Liver (tissue), 9 donors: ENCODE results near the gene PCGF6. TPM values are rescaled to one million over a fixed set of nuclear protein-coding genes. Genes with fewer than 3 reads are reported as not detected.

Experiments used
- DNase-seq: peaks from one replicate; pipeline ENCODE4 v3.0.0-alpha.2; 2017; ENCODE audit warnings: low spot score
- H3K27ac ChIP-seq, 2 donors: one replicate each; pipeline ENCODE4 v1.7.0; 2013; ENCODE audit warnings: inconsistent platforms in 2 of 2, low read length in 2 of 2, control low read depth in 1 of 2, low read depth in 1 of 2, mild to moderate bottlenecking in 1 of 2
- H3K27me3 ChIP-seq, 4 donors: one replicate each; pipeline versions ENCODE4 v1.6.1 to v1.7.0; 2013; ENCODE audit warnings: low read length in 3 of 4, inconsistent platforms in 1 of 4, mild to moderate bottlenecking in 1 of 4, moderate library complexity in 1 of 4; ENCODE audit not compliant: control insufficient read depth in 4 of 4, insufficient read depth in 4 of 4
- H3K36me3 ChIP-seq, 4 donors: one replicate each; pipeline versions ENCODE4 v1.6.1 to v1.7.0; 2013; ENCODE audit warnings: low read length in 3 of 4, mild to moderate bottlenecking in 3 of 4, low read depth in 1 of 4, moderate library complexity in 1 of 4; ENCODE audit not compliant: control insufficient read depth in 4 of 4, insufficient read depth in 3 of 4
- H3K4me1 ChIP-seq, 4 donors: one replicate each; pipeline versions ENCODE4 v1.6.1 to v1.7.0; 2013; ENCODE audit warnings: low read length in 3 of 4, mild to moderate bottlenecking in 3 of 4, moderate library complexity in 1 of 4; ENCODE audit not compliant: control insufficient read depth in 4 of 4, insufficient read depth in 4 of 4
- H3K4me3 ChIP-seq, 3 donors: one replicate each; pipeline versions ENCODE4 v1.6.1 to v1.7.0; 2013; ENCODE audit warnings: low read length in 3 of 3, control low read depth in 1 of 3, low read depth in 1 of 3, mild to moderate bottlenecking in 1 of 3
- H3K9ac ChIP-seq, 2 donors: one replicate each; pipeline ENCODE4 v1.7.0; 2013; ENCODE audit warnings: low read length in 2 of 2, mild to moderate bottlenecking in 2 of 2, moderate library complexity in 2 of 2, control low read depth in 1 of 2, low read depth in 1 of 2
- H3K9me3 ChIP-seq, 4 donors: one replicate each; pipeline versions ENCODE4 v1.6.1 to v1.7.0; 2013; ENCODE audit warnings: low read length in 3 of 4; ENCODE audit not compliant: control insufficient read depth in 4 of 4
- CTCF ChIP-seq: fragments of 150-350 bp; IDR thresholded peaks from 2 replicates; pipeline ENCODE4 v1.5.1; 2017; ENCODE audit warnings: improper control_type of control experiment, low read depth, low read length; ENCODE audit not compliant: missing input control
- EGR1 ChIP-seq, 2 donors: IDR thresholded peaks; 2 replicates each; pipeline ENCODE4 v1.6.1; 2016 to 2018; ENCODE audit warnings: antibody characterized with exemption in 2 of 2, low read depth in 2 of 2
- FOXA2 ChIP-seq: IDR thresholded peaks from 2 replicates; pipeline ENCODE4 v1.6.1; 2016; ENCODE audit warnings: antibody characterized with exemption
- HNF4A ChIP-seq, 2 donors: conservative IDR thresholded peaks; 2 replicates each; pipeline ENCODE4 v1.6.1; 2016; ENCODE audit warnings: antibody characterized with exemption in 2 of 2, mild to moderate bottlenecking in 2 of 2
- HNF4G ChIP-seq: IDR thresholded peaks from 2 replicates; pipeline ENCODE4 v1.6.1; 2016; ENCODE audit warnings: antibody characterized with exemption
- RAD21 ChIP-seq, 2 donors: IDR thresholded peaks; 2 replicates each; pipeline ENCODE4 v1.6.1; 2016; ENCODE audit warnings: antibody characterized with exemption in 2 of 2, mild to moderate bottlenecking in 2 of 2
- REST ChIP-seq: IDR thresholded peaks from 2 replicates; pipeline ENCODE4 v1.6.1; 2016; ENCODE audit warnings: antibody characterized with exemption, mild to moderate bottlenecking
- RXRA ChIP-seq, 2 donors: IDR thresholded peaks; 2 replicates each; pipeline ENCODE4 v1.6.1; 2017 to 2018; ENCODE audit warnings: antibody characterized with exemption in 2 of 2, mild to moderate bottlenecking in 1 of 2
- TAF1 ChIP-seq: conservative IDR thresholded peaks from 2 replicates; pipeline ENCODE4 v1.6.1; 2016; ENCODE audit warnings: antibody characterized with exemption, mild to moderate bottlenecking
- whole genome bisulfite sequencing: extraction: QIAGEN DNeasy Blood & Tissue Kit; methylation state at CpG from one replicate; pipeline ENCODE4 v1.1.7; 2013; 5-methylcytosine and 5-hydroxymethylcytosine counted together
- polyA plus RNA-seq, 2 donors: library from polyadenylated mRNA; stranded (reverse) in 1 of 2; unstranded in 1 of 2; fragments of 200-250 nt in 1 of 2; fragments of >200 nt in 1 of 2; fragmentation: Nextera tagmentation in 1 of 2; extraction: Ambion mirVana in 1 of 2; gene quantifications; one replicate each; pipeline versions ENCODE4 v1.2.1 to v1.2.3, GENCODE V29; 2013 to 2015
- total RNA-seq, 2 donors: library from RNA; depleted of rRNA; stranded (reverse); fragments of >200 nt; gene quantifications; one replicate each; pipeline ENCODE4 v1.2.3, GENCODE V29; 2014
- TF ChIP-seq, protein P1 (sequence below): IDR thresholded peaks from 2 replicates; pipeline ENCODE4 v1.6.1; 2016; ENCODE audit warnings: antibody characterized with exemption
- TF ChIP-seq, protein P2 (sequence below): IDR thresholded peaks from 2 replicates; pipeline ENCODE4 v1.6.1; 2016; ENCODE audit warnings: antibody characterized with exemption
- donor health status: healthy.
- donor health status: healthy.
- donor health status: healthy.
- donor health status: healthy.
- donor health status: healthy.

Gene PCGF6
- total and polyA plus RNA-seq, 4 donors, result 5.3 to 8.0 (median 6.2) TPM

DNA sequence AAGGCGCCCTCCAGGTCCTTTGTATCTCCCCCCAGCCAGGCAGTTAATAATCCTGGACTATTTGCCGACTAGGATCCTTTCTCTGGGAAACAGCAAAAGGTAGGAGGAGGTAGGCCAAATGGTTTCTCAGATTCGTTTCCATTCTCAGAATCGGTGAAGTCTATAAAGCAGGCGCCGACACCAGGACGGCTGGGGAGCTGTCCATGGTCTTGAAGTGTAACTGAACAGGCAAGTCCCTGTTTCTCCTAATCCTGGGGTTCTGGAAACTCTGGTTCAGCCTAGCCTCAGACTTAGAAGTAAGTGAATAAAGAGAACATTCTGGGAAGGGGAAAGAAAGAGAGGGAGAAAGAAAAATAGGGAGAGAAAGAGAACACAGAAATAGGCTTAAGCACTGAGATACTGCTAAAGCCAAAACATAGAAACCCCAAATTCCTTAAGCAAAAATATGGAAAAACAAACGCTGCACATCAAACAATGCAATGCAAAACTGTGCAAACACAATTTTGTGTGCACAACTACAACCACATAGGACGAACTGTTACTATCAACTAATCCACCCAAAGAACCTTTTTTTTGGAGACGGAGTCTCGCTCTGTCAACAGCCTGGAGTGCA lies 85.1 kb downstream of the PCGF6 start:
- DNase-seq, result peak; percentile 54
- Histone ChIP-seq H3K27ac (no peak overlapping the region), H3K9ac (no peak overlapping the region), H3K9me3 (no peaks in the 10 kb centered on the region), H3K36me3 (no peaks in the 10 kb centered on the region), H3K4me1 (no peaks in the 10 kb centered on the region), H3K4me3 (no peak overlapping the region), H3K27me3 (peaks cover 0 to 2% (median 0%) of the 10 kb centered on the region in 4 donors)
- WGBS, result 30% methylated on average over 11 of the region's 11 CpGs
- TF ChIP-seq REST (peak; percentile 100), EGR1 (IDR thresholded peaks at IDR 0.05; ENCODE audit: low read depth in 2 of 2) (no peak), HNF4G (no peak)

GRCh38 chr10:103262229-103262628 lies 88.7 kb downstream of the PCGF6 start:
- H3K4me1 ChIP-seq, result no peaks in the 10 kb centered on the region
- H3K9me3 ChIP-seq, result no peaks in the 10 kb centered on the region
- no peaks in the 10 kb centered on the region for H3K36me3 ChIP-seq
- no peak overlapping the region for H3K4me3 ChIP-seq
- no peak overlapping the region for H3K27ac ChIP-seq
- no peaks in the 10 kb centered on the region for H3K27me3 ChIP-seq
- 77% methylated on average over 3 of the region's 3 CpGs for WGBS
- H3K9ac ChIP-seq, result no peak overlapping the region
- no peak for DNase-seq
- TF ChIP-seq TAF1 (no peak), FOXA2 (no peak), RXRA (IDR thresholded peaks at IDR 0.05) (no peak), EGR1 (IDR thresholded peaks at IDR 0.05; ENCODE audit: low read depth in 2 of 2) (no peak), HNF4A (conservative IDR thresholded peaks at IDR 0.05) (no peak), CTCF (no peak), RAD21 (IDR thresholded peaks at IDR 0.05) (no peak), REST (no peak)
- TF ChIP-seq, protein P1, sequence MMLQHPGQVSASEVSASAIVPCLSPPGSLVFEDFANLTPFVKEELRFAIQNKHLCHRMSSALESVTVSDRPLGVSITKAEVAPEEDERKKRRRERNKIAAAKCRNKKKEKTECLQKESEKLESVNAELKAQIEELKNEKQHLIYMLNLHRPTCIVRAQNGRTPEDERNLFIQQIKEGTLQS, result no peak
- TF ChIP-seq, protein P2, sequence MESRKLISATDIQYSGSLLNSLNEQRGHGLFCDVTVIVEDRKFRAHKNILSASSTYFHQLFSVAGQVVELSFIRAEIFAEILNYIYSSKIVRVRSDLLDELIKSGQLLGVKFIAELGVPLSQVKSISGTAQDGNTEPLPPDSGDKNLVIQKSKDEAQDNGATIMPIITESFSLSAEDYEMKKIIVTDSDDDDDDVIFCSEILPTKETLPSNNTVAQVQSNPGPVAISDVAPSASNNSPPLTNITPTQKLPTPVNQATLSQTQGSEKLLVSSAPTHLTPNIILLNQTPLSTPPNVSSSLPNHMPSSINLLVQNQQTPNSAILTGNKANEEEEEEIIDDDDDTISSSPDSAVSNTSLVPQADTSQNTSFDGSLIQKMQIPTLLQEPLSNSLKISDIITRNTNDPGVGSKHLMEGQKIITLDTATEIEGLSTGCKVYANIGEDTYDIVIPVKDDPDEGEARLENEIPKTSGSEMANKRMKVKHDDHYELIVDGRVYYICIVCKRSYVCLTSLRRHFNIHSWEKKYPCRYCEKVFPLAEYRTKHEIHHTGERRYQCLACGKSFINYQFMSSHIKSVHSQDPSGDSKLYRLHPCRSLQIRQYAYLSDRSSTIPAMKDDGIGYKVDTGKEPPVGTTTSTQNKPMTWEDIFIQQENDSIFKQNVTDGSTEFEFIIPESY, result no peak
